ENCODE results near the gene DYNLT2B. TPM values are rescaled to one million over a fixed set of nuclear protein-coding genes. Genes with fewer than 3 reads are reported as not detected.

Gene DYNLT2B
- polyA plus RNA-seq, 1 donor (not counting 4 experiments of a cell fraction or from before 2014, with no cell fraction given), result 40.0 TPM

- H4K20me1 ChIP-seq (ENCODE audit: control insufficient read depth, extremely low read depth, insufficient read depth, low read length), result no peaks in the 10 kb centered on the region
- dilution Hi-C loops (cut with MboI; ENCODE audit: extremely low pct_ligation_motif_present, low sequenced_read_pairs), result no loop called here
- H2AFZ ChIP-seq (ENCODE audit: control insufficient read depth, low read length), result no peak overlapping the region
- H3K4me3 ChIP-seq (ENCODE audit: control insufficient read depth in 2 of 3, extremely low read depth in 1 of 3, insufficient read depth in 2 of 3, low read depth in 1 of 3, low read length in 3 of 3), result no peak overlapping the region
- H3K27me3 ChIP-seq (ENCODE audit: control insufficient read depth, extremely low read depth, insufficient read depth, low read length), result no peaks in the 10 kb centered on the region
- no peak overlapping the region for H3K4me2 ChIP-seq (ENCODE audit: control insufficient read depth, extremely low read depth, insufficient read depth, low read depth, low read length)
- H3K79me2 ChIP-seq (ENCODE audit: control insufficient read depth, insufficient read depth, low read length), result no peaks in the 10 kb centered on the region
- no peaks in the 10 kb centered on the region for H3K9me3 ChIP-seq (ENCODE audit: control insufficient read depth, low read depth, low read length)
- H3K4me1 ChIP-seq (ENCODE audit: control insufficient read depth, extremely low read depth, insufficient read depth, low read length), result no peaks in the 10 kb centered on the region
- no peak for FAIRE-seq
- H3K9ac ChIP-seq (ENCODE audit: control insufficient read depth, extremely low read depth, insufficient read depth, low read length), result no peak overlapping the region
- H3K27ac ChIP-seq (ENCODE audit: control insufficient read depth, insufficient read depth, low read length), result no peak overlapping the region
- no peak for TF ChIP-seq CTCF (optimal IDR thresholded peaks at IDR 0.05 in 1 of 3, IDR thresholded peaks at IDR 0.05 in 1 of 3, conservative IDR thresholded peaks at IDR 0.05 in 1 of 3; ENCODE audit: extremely low read depth in 1 of 3, insufficient read depth in 2 of 3, low read length in 3 of 3)
- TF ChIP-seq EZH2 (IDR thresholded peaks at IDR 0.05; ENCODE audit: low read length), result no peak
- H3K9me1 ChIP-seq (ENCODE audit: control insufficient read depth, extremely low read depth, insufficient read depth, low read length), result no peaks in the 10 kb centered on the region
- DNase-seq (ENCODE audit: low read depth, low spot score), result no peak
- H3K36me3 ChIP-seq (ENCODE audit: control insufficient read depth in 2 of 2, extremely low read depth in 1 of 2, insufficient read depth in 2 of 2, low read length in 2 of 2), result peaks cover 8 to 18% of the 10 kb centered on the region in 2 experiments
These were observed 36.1 kb upstream of the DYNLT2B start for GRCh38 chr3:196354132-196354531.

- dilution Hi-C loops (cut with MboI; ENCODE audit: extremely low pct_ligation_motif_present, low sequenced_read_pairs), result no loop called here
- DNase-seq (ENCODE audit: low read depth, low spot score), result no peak
- no peak overlapping the region for H3K27ac ChIP-seq (ENCODE audit: control insufficient read depth, insufficient read depth, low read length)
- H3K4me1 ChIP-seq (ENCODE audit: control insufficient read depth, extremely low read depth, insufficient read depth, low read length), result no peaks in the 10 kb centered on the region
- no peak overlapping the region for H3K4me2 ChIP-seq (ENCODE audit: control insufficient read depth, extremely low read depth, insufficient read depth, low read depth, low read length)
- no peaks in the 10 kb centered on the region for H3K9me3 ChIP-seq (ENCODE audit: control insufficient read depth, low read depth, low read length)
- no peak overlapping the region for H2AFZ ChIP-seq (ENCODE audit: control insufficient read depth, low read length)
- H3K9ac ChIP-seq (ENCODE audit: control insufficient read depth, extremely low read depth, insufficient read depth, low read length), result no peak overlapping the region
- no peaks in the 10 kb centered on the region for H3K79me2 ChIP-seq (ENCODE audit: control insufficient read depth, insufficient read depth, low read length)
- TF ChIP-seq CTCF (optimal IDR thresholded peaks at IDR 0.05 in 1 of 3, IDR thresholded peaks at IDR 0.05 in 1 of 3, conservative IDR thresholded peaks at IDR 0.05 in 1 of 3; ENCODE audit: extremely low read depth in 1 of 3, insufficient read depth in 2 of 3, low read length in 3 of 3) (no peak), EZH2 (IDR thresholded peaks at IDR 0.05; ENCODE audit: low read length) (no peak)
- no peaks in the 10 kb centered on the region for H3K9me1 ChIP-seq (ENCODE audit: control insufficient read depth, extremely low read depth, insufficient read depth, low read length)
- H4K20me1 ChIP-seq (ENCODE audit: control insufficient read depth, extremely low read depth, insufficient read depth, low read length), result no peaks in the 10 kb centered on the region
- no peak overlapping the region for H3K4me3 ChIP-seq (ENCODE audit: control insufficient read depth in 2 of 3, extremely low read depth in 1 of 3, insufficient read depth in 2 of 3, low read depth in 1 of 3, low read length in 3 of 3)
- no peaks in the 10 kb centered on the region for H3K27me3 ChIP-seq (ENCODE audit: control insufficient read depth, extremely low read depth, insufficient read depth, low read length)
- no peak for FAIRE-seq
- peaks cover 8 to 11% of the 10 kb centered on the region in 2 experiments for H3K36me3 ChIP-seq (ENCODE audit: control insufficient read depth in 2 of 2, extremely low read depth in 1 of 2, insufficient read depth in 2 of 2, low read length in 2 of 2)
These were observed 33.5 kb upstream of the DYNLT2B start for GRCh38 chr3:196351541-196351940.

All from keratinocyte (primary cell).